HG03095 (cell line): ENCODE results near the gene ANXA6.

Experiments
- ATAC-seq: cut with Tn5 transposase; IDR thresholded peaks from one replicate; pipeline ENCODE4 v1.9.1; 2021; ENCODE audit warnings: moderate library complexity; ENCODE audit not compliant: unreplicated experiment

The ANXA6 gene

GRCh38 chr5:151132963-151133362 lies 24.6 kb downstream of the ANXA6 start:
- ATAC-seq, result no peak

- ATAC-seq, result no peak
These were observed 26.4 kb downstream of the ANXA6 start for GRCh38 chr5:151130922-151131891.

- ATAC-seq, result no peak
These were observed 27.2 kb downstream of the ANXA6 start for GRCh38 chr5:151130235-151130921.

GRCh38 chr5:151128817-151129216 lies 28.8 kb downstream of the ANXA6 start:
- ATAC-seq, result no peak

- no peak for ATAC-seq
These were observed 29.7 kb downstream of the ANXA6 start for GRCh38 chr5:151127926-151128325.

- ATAC-seq, result no peak
These were observed 31.4 kb downstream of the ANXA6 start for GRCh38 chr5:151126199-151126645.

GRCh38 chr5:151125421-151125820 lies 32.2 kb downstream of the ANXA6 start:
- ATAC-seq, result no peak

- ATAC-seq, result peak; percentile 84
These were observed 33.5 kb downstream of the ANXA6 start for GRCh38 chr5:151123897-151124751.

- ATAC-seq, result no peak
These were observed 34.8 kb downstream of the ANXA6 start for GRCh38 chr5:151122828-151123227.

- ATAC-seq, result no peak
These were observed 35.9 kb downstream of the ANXA6 start for GRCh38 chr5:151121665-151122064.

- ATAC-seq, result no peak
These were observed 36.5 kb downstream of the ANXA6 start for GRCh38 chr5:151121095-151121494.

- no peak for ATAC-seq
These were observed 38.5 kb downstream of the ANXA6 start for GRCh38 chr5:151118913-151119575.

- peak; percentile 44 for ATAC-seq
These were observed 42.2 kb downstream of the ANXA6 start for GRCh38 chr5:151115272-151115905.

- ATAC-seq, result no peak
These were observed 43.9 kb downstream of the ANXA6 start for GRCh38 chr5:151113651-151114050.

GRCh38 chr5:151110992-151111391 lies 46.6 kb downstream of the ANXA6 start:
- ATAC-seq, result no peak

- ATAC-seq, result no peak
These were observed 47.4 kb downstream of the ANXA6 start for GRCh38 chr5:151110122-151110681.

GRCh38 chr5:151108566-151108965 lies 49.0 kb downstream of the ANXA6 start:
- ATAC-seq, result no peak

- no peak for ATAC-seq
These were observed 49.6 kb downstream of the ANXA6 start for GRCh38 chr5:151107738-151108520.

- ATAC-seq, result no peak
These were observed 50.5 kb downstream of the ANXA6 start for GRCh38 chr5:151107084-151107483.
